GM23338 (cell line): ENCODE measurements around the gene PAM. TPM values are rescaled to one million over a fixed set of nuclear protein-coding genes. Genes with fewer than 3 reads are reported as not detected.

Experiments
- ATAC-seq: fragments of 200-7000 bp; cut with Tn5 transposase; 3 replicates; pipeline ENCODE4 v1.9.1; 2020
- DNase-seq: peaks from one replicate; pipeline ENCODE4 v3.0.0-alpha.2; 2015; ENCODE audit warnings: low spot score
- H2AFZ ChIP-seq: fragments of 200-600 bp; sonication (generic); 2 replicates; pipeline ENCODE4 v1.8.0; 2016; ENCODE audit warnings: antibody characterized with exemption, mild to moderate bottlenecking, moderate library complexity
- H3F3A ChIP-seq: fragments of 200-600 bp; sonication (generic); replicated peaks from 2 replicates; pipeline ENCODE4 v1.8.0; 2017; ENCODE audit warnings: antibody characterized with exemption, mixed run types, low read depth
- H3K27ac ChIP-seq: fragments of 200-600 bp; sonication (generic); 2 replicates; pipeline ENCODE4 v1.6.1; 2016; ENCODE audit warnings: low read depth
- H3K27me3 ChIP-seq: fragments of 200-600 bp; sonication (generic); 2 replicates; pipeline ENCODE4 v1.8.0; 2016; ENCODE audit warnings: mild to moderate bottlenecking, mixed run types, moderate library complexity; ENCODE audit not compliant: insufficient read depth
- H3K36me3 ChIP-seq: fragments of 200-600 bp; sonication (generic); 2 replicates; pipeline ENCODE4 v1.8.0; 2016; ENCODE audit warnings: mild to moderate bottlenecking; ENCODE audit not compliant: insufficient read depth
- H3K4me1 ChIP-seq: fragments of 200-600 bp; sonication (generic); 2 replicates; pipeline ENCODE4 v1.8.0; 2016; ENCODE audit warnings: mild to moderate bottlenecking, moderate library complexity; ENCODE audit not compliant: insufficient read depth
- H3K4me2 ChIP-seq: fragments of 200-600 bp; sonication (generic); 2 replicates; pipeline ENCODE4 v1.7.1; 2017; ENCODE audit warnings: mixed run types
- H3K4me3 ChIP-seq: fragments of 200-600 bp; sonication (generic); 2 replicates; pipeline ENCODE4 v1.6.1; 2016; ENCODE audit warnings: mixed run types
- H3K79me2 ChIP-seq: fragments of 200-600 bp; sonication (generic); replicated peaks from 2 replicates; pipeline ENCODE4 v1.8.0; 2017; ENCODE audit warnings: mild to moderate bottlenecking; ENCODE audit not compliant: insufficient read depth
- H3K9me2 ChIP-seq: fragments of 200-600 bp; sonication (generic); 2 replicates; pipeline ENCODE4 v1.8.0; 2017; ENCODE audit not compliant: insufficient read depth
- H4K20me1 ChIP-seq: fragments of 200-600 bp; sonication (generic); replicated peaks from 2 replicates; pipeline ENCODE4 v1.8.0; 2017; ENCODE audit warnings: mild to moderate bottlenecking; ENCODE audit not compliant: insufficient read depth
- H3K27ac Mint-ChIP-seq: 2 replicates; pipeline ENCODE4 v1.8.0; 2020; ENCODE audit warnings: inconsistent platforms, mild to moderate bottlenecking, moderate library complexity, mixed read lengths
- H3K27me3 Mint-ChIP-seq: 3 replicates; pipeline ENCODE4 v1.8.0; 2022; ENCODE audit warnings: low read depth, mild to moderate bottlenecking, moderate library complexity, mixed read lengths, inconsistent platforms; ENCODE audit not compliant: insufficient read depth, poor library complexity
- H3K36me3 Mint-ChIP-seq: 3 replicates; pipeline ENCODE4 v1.8.0; 2021; ENCODE audit warnings: low read depth, mild to moderate bottlenecking, inconsistent platforms, moderate library complexity, mixed read lengths
- H3K4me1 Mint-ChIP-seq: 3 replicates; pipeline ENCODE4 v1.8.0; 2020; ENCODE audit warnings: mild to moderate bottlenecking, inconsistent platforms, mixed read lengths
- H3K4me3 Mint-ChIP-seq: 3 replicates; pipeline ENCODE4 v1.8.0; 2021; ENCODE audit warnings: moderate library complexity, mild to moderate bottlenecking, inconsistent platforms, mixed read lengths
- H3K9me3 Mint-ChIP-seq: 3 replicates; pipeline ENCODE4 v1.8.0; 2020; ENCODE audit warnings: moderate library complexity, mild to moderate bottlenecking, inconsistent platforms, mixed read lengths
- CREB1 ChIP-seq: fragments of 250-450 bp; sonication (Bioruptor Pico); IDR thresholded peaks from 2 replicates; pipeline ENCODE4 v1.5.0; 2020; ENCODE audit warnings: low read depth, mild to moderate bottlenecking, moderate library complexity
- EZH2phosphoT487 ChIP-seq: fragments of 200-600 bp; sonication (generic); IDR thresholded peaks from one replicate; pipeline ENCODE4 v1.8.1; 2018; ENCODE audit warnings: antibody characterized with exemption; ENCODE audit not compliant: unreplicated experiment
- JUNB ChIP-seq: IDR thresholded peaks from one replicate; pipeline ENCODE4 v1.6.1; 2016; ENCODE audit warnings: antibody characterized with exemption; ENCODE audit not compliant: unreplicated experiment
- NANOG ChIP-seq: IDR thresholded peaks from 2 replicates; pipeline ENCODE4 v1.6.1; 2016; ENCODE audit warnings: antibody characterized with exemption, borderline replicate concordance
- POLR2AphosphoS5 ChIP-seq: IDR thresholded peaks from 2 replicates; pipeline ENCODE4 v1.6.1; 2016; ENCODE audit warnings: antibody characterized with exemption, low read depth
- STAT1 ChIP-seq: IDR thresholded peaks from one replicate; pipeline ENCODE4 v1.6.1; 2016; ENCODE audit warnings: antibody characterized with exemption; ENCODE audit not compliant: unreplicated experiment
- ZNF114 ChIP-seq: fragments of 250-450 bp; sonication (Bioruptor Pico); IDR thresholded peaks from 2 replicates; pipeline ENCODE4 v1.5.0; 2020; ENCODE audit warnings: mild to moderate bottlenecking, moderate library complexity
- ZNF331 ChIP-seq: fragments of 250-450 bp; sonication (Bioruptor Pico); IDR thresholded peaks from 2 replicates; pipeline ENCODE4 v1.5.0; 2020; ENCODE audit warnings: low read depth, mild to moderate bottlenecking, moderate library complexity
- polyA plus RNA-seq: library from polyadenylated mRNA; unstranded; fragments of >200 nt; fragmentation: Nextera tagmentation; extraction: Ambion mirVana; gene quantifications from 2 replicates; pipeline ENCODE4 v1.2.1, GENCODE V29; 2016
- total RNA-seq: library from RNA; depleted of rRNA; stranded (reverse); fragments of >200 nt; shearing (Covaris generic); gene quantifications from 2 replicates; pipeline ENCODE4 v1.2.3, GENCODE V29; 2014
- TF ChIP-seq, protein P1 (sequence below): IDR thresholded peaks from 2 replicates; pipeline ENCODE4 v1.6.1; 2016; ENCODE audit warnings: antibody characterized with exemption
- TF ChIP-seq, protein P2 (sequence below): fragments of 250-450 bp; sonication (Bioruptor Pico); IDR thresholded peaks from 2 replicates; pipeline ENCODE4 v1.5.0; 2020; ENCODE audit warnings: mild to moderate bottlenecking, moderate library complexity
- TF ChIP-seq, protein P3 (sequence below), 2 experiments: fragments of 200-600 bp in 1 of 2; sonication (generic) in 1 of 2; conservative IDR thresholded peaks; 2 replicates each; pipeline versions ENCODE4 v1.5.1 to v1.6.1; 2016 to 2017; ENCODE audit warnings: antibody characterized with exemption in 2 of 2, low read depth in 2 of 2, mild to moderate bottlenecking in 2 of 2, moderate library complexity in 1 of 2

The PAM gene
- total and polyA plus RNA-seq, 2 experiments from 2014 or later, result 33.9 to 79.4 TPM

DNA sequence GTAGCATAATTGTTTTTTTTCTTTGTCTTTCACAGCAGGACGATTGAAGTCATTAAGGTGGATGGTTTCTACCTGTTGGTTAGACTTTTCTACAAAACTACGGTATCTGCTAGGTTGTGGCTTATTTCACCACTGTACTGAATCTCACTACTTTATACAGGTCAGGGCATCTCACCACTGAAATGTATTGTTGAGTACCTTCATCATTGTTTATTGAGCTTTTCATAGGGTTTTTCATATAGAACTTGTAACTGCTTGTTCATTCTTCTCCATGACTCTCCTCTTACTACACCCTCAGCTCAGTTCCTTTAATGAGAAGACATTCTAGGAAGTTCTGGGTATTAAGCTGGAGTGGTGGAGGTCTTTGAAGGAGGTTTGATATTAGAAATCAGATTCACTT, 75.1 kb downstream of the PAM start:
- H3K36me3 Mint-ChIP-seq, result peaks cover 10% of the 10 kb centered on the region; the same call in 2 of the 3 replicates
- no peak for ATAC-seq
- no peak overlapping the region for H3K27ac Mint-ChIP-seq
- H3K9me3 Mint-ChIP-seq, result peaks cover 6% of the 10 kb centered on the region; the same call in 1 of the 3 replicates
- no peak for TF ChIP-seq ZNF114
- Histone ChIP-seq H2AFZ (no peak overlapping the region), H3K9me2 (no peaks in the 10 kb centered on the region), H3K4me1 (no peaks in the 10 kb centered on the region), H3K4me2 (no peak overlapping the region), H3K4me3 (no peak overlapping the region), H4K20me1 (no peaks in the 10 kb centered on the region), H3K27me3 (no peaks in the 10 kb centered on the region), H3K79me2 (no peaks in the 10 kb centered on the region), H3K27ac (no peak overlapping the region), H3F3A (no peaks in the 10 kb centered on the region), H3K36me3 (no peaks in the 10 kb centered on the region)
- no peak for DNase-seq
- no peaks in the 10 kb centered on the region for H3K27me3 Mint-ChIP-seq
- peaks cover 6% of the 10 kb centered on the region for H3K4me1 Mint-ChIP-seq
- no peak overlapping the region for H3K4me3 Mint-ChIP-seq

DNA sequence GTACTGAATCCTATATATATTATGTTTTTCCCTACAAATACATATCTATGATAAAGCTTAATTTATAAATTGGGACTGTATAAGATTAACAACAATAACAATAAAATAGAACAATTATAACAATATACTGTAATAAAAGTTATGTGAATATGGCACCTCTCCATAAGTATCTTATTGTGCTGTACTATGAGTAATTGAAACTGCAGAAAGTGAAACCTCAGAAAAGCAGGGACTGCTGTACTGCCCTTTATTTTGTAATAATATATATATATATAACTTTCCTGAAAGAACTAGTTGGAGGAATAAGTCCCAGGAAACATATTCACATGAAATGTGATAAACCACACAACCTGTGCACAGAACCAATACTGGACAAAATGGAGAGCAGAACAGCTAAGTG, 77.3 kb downstream of the PAM start:
- no peak for ATAC-seq
- H3K27ac Mint-ChIP-seq, result no peak overlapping the region
- peaks cover 6% of the 10 kb centered on the region for H3K4me1 Mint-ChIP-seq
- TF ChIP-seq JUNB (no peak), NANOG (no peak), EZH2phosphoT487 (no peak), ZNF331 (no peak), STAT1 (no peak), POLR2AphosphoS5 (no peak), CREB1 (no peak)
- TF ChIP-seq, protein P1, sequence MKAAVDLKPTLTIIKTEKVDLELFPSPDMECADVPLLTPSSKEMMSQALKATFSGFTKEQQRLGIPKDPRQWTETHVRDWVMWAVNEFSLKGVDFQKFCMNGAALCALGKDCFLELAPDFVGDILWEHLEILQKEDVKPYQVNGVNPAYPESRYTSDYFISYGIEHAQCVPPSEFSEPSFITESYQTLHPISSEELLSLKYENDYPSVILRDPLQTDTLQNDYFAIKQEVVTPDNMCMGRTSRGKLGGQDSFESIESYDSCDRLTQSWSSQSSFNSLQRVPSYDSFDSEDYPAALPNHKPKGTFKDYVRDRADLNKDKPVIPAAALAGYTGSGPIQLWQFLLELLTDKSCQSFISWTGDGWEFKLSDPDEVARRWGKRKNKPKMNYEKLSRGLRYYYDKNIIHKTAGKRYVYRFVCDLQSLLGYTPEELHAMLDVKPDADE, result no peak
- TF ChIP-seq, protein P2, sequence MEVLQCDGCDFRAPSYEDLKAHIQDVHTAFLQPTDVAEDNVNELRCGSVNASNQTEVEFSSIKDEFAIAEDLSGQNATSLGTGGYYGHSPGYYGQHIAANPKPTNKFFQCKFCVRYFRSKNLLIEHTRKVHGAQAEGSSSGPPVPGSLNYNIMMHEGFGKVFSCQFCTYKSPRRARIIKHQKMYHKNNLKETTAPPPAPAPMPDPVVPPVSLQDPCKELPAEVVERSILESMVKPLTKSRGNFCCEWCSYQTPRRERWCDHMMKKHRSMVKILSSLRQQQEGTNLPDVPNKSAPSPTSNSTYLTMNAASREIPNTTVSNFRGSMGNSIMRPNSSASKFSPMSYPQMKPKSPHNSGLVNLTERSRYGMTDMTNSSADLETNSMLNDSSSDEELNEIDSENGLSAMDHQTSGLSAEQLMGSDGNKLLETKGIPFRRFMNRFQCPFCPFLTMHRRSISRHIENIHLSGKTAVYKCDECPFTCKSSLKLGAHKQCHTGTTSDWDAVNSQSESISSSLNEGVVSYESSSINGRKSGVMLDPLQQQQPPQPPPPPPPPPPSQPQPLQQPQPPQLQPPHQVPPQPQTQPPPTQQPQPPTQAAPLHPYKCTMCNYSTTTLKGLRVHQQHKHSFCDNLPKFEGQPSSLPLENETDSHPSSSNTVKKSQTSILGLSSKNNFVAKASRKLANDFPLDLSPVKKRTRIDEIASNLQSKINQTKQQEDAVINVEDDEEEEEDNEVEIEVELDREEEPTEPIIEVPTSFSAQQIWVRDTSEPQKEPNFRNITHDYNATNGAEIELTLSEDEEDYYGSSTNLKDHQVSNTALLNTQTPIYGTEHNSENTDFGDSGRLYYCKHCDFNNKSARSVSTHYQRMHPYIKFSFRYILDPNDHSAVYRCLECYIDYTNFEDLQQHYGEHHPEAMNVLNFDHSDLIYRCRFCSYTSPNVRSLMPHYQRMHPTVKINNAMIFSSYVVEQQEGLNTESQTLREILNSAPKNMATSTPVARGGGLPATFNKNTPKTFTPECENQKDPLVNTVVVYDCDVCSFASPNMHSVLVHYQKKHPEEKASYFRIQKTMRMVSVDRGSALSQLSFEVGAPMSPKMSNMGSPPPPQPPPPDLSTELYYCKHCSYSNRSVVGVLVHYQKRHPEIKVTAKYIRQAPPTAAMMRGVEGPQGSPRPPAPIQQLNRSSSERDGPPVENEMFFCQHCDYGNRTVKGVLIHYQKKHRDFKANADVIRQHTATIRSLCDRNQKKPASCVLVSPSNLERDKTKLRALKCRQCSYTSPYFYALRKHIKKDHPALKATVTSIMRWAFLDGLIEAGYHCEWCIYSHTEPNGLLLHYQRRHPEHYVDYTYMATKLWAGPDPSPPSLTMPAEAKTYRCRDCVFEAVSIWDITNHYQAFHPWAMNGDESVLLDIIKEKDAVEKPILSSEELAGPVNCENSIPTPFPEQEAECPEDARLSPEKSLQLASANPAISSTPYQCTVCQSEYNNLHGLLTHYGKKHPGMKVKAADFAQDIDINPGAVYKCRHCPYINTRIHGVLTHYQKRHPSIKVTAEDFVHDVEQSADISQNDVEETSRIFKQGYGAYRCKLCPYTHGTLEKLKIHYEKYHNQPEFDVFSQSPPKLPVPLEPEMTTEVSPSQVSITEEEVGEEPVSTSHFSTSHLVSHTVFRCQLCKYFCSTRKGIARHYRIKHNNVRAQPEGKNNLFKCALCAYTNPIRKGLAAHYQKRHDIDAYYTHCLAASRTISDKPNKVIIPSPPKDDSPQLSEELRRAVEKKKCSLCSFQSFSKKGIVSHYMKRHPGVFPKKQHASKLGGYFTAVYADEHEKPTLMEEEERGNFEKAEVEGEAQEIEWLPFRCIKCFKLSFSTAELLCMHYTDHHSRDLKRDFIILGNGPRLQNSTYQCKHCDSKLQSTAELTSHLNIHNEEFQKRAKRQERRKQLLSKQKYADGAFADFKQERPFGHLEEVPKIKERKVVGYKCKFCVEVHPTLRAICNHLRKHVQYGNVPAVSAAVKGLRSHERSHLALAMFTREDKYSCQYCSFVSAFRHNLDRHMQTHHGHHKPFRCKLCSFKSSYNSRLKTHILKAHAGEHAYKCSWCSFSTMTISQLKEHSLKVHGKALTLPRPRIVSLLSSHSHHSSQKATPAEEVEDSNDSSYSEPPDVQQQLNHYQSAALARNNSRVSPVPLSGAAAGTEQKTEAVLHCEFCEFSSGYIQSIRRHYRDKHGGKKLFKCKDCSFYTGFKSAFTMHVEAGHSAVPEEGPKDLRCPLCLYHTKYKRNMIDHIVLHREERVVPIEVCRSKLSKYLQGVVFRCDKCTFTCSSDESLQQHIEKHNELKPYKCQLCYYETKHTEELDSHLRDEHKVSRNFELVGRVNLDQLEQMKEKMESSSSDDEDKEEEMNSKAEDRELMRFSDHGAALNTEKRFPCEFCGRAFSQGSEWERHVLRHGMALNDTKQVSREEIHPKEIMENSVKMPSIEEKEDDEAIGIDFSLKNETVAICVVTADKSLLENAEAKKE, result no peak
- TF ChIP-seq, protein P3, sequence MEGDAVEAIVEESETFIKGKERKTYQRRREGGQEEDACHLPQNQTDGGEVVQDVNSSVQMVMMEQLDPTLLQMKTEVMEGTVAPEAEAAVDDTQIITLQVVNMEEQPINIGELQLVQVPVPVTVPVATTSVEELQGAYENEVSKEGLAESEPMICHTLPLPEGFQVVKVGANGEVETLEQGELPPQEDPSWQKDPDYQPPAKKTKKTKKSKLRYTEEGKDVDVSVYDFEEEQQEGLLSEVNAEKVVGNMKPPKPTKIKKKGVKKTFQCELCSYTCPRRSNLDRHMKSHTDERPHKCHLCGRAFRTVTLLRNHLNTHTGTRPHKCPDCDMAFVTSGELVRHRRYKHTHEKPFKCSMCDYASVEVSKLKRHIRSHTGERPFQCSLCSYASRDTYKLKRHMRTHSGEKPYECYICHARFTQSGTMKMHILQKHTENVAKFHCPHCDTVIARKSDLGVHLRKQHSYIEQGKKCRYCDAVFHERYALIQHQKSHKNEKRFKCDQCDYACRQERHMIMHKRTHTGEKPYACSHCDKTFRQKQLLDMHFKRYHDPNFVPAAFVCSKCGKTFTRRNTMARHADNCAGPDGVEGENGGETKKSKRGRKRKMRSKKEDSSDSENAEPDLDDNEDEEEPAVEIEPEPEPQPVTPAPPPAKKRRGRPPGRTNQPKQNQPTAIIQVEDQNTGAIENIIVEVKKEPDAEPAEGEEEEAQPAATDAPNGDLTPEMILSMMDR (conservative IDR thresholded peaks at IDR 0.05; ENCODE audit: low read depth in 2 of 2), result no peak
- H3K4me3 Mint-ChIP-seq, result no peak overlapping the region
- Histone ChIP-seq H3K9me2 (no peaks in the 10 kb centered on the region), H3K4me1 (no peaks in the 10 kb centered on the region), H3K27me3 (no peaks in the 10 kb centered on the region), H3K36me3 (no peaks in the 10 kb centered on the region), H4K20me1 (no peaks in the 10 kb centered on the region), H3K4me2 (no peak overlapping the region), H3F3A (no peaks in the 10 kb centered on the region), H3K27ac (no peak overlapping the region), H3K4me3 (no peak overlapping the region), H2AFZ (no peak overlapping the region), H3K79me2 (no peaks in the 10 kb centered on the region)
- no peaks in the 10 kb centered on the region for H3K27me3 Mint-ChIP-seq
- DNase-seq, result no peak
- peaks cover 6% of the 10 kb centered on the region; the same call in 1 of the 3 replicates for H3K9me3 Mint-ChIP-seq
- H3K36me3 Mint-ChIP-seq, result peaks cover 10% of the 10 kb centered on the region; the same call in 2 of the 3 replicates
